ENCODE measurements around the gene MCC. TPM values are rescaled to one million over a fixed set of nuclear protein-coding genes. Genes with fewer than 3 reads are reported as not detected.

MCC gene
- total RNA-seq, 4 donors from 2014 or later, result 17.0 to 24.8 (median 21.0) TPM

- intact Hi-C loops (cut with DNase I), result no loop called here
- no peak for DNase-seq (ENCODE audit: extremely low spot score)
- peaks cover 0 to 19% (median 6%) of the 10 kb centered on the region in 4 donors for H3K36me3 ChIP-seq
- H3K27ac ChIP-seq (replicated peaks in 1 of 4), result no peak overlapping the region
- no peaks in the 10 kb centered on the region for H3K9me3 ChIP-seq
- H3K4me1 ChIP-seq, result peaks cover 13 to 50% (median 41%) of the 10 kb centered on the region in 4 donors
- TF ChIP-seq EP300 (IDR thresholded peaks at IDR 0.05), result no peak
- TF ChIP-seq POLR2A (IDR thresholded peaks at IDR 0.05; ENCODE audit: low read depth), result no peak
- no peak for TF ChIP-seq CTCF (IDR thresholded peaks at IDR 0.05)
- TF ChIP-seq POLR2AphosphoS5 (IDR thresholded peaks at IDR 0.05), result no peak
- 99% methylated on average over 4 of the region's 4 CpGs for WGBS
- H3K27me3 ChIP-seq, result no peaks in the 10 kb centered on the region
- no peak overlapping the region for H3K4me3 ChIP-seq
Measured at GRCh38 chr5:113518884-113519283, 30.6 kb upstream of the MCC start.

- WGBS, result 21% methylated on average over 5 of the region's 9 CpGs
- Histone ChIP-seq H3K27me3 (no peaks in the 10 kb centered on the region), H3K36me3 (peaks cover 0 to 13% (median 6%) of the 10 kb centered on the region in 4 donors), H3K4me1 (peaks cover 10 to 31% (median 31%) of the 10 kb centered on the region in 4 donors), H3K27ac (replicated peaks in 1 of 4) (peak overlapping the region; percentile 92 to 95 (median 94)), H3K9me3 (no peaks in the 10 kb centered on the region), H3K4me3 (peak overlapping the region; percentile 74 to 88 (median 77))
- TF ChIP-seq POLR2AphosphoS5 (IDR thresholded peaks at IDR 0.05) (no peak), CTCF (IDR thresholded peaks at IDR 0.05) (no peak), EP300 (IDR thresholded peaks at IDR 0.05) (no peak)
- no peak for DNase-seq (ENCODE audit: extremely low spot score)
- intact Hi-C loops (cut with DNase I), result loop anchor here (5.0 kb wide), 2 partner anchors 137 to 517 kb away; no protein-coding TSS in a partner anchor
Measured at GRCh38 chr5:113514289-113514635, 26.0 kb upstream of the MCC start.

- Histone ChIP-seq H3K9me3 (no peaks in the 10 kb centered on the region), H3K27me3 (peaks cover 0 to under 1% (median 0%) of the 10 kb centered on the region in 4 donors), H3K4me1 (peaks cover 10 to 31% (median 31%) of the 10 kb centered on the region in 4 donors), H3K27ac (replicated peaks in 1 of 4) (peak within 1 kb of the TSS; percentile 92 to 95 (median 94)), H3K4me3 (peak within 1 kb of the TSS; percentile 74 to 88 (median 77)), H3K36me3 (peaks cover 0 to 13% (median 4%) of the 10 kb centered on the region in 4 donors)
- DNase-seq (ENCODE audit: extremely low spot score), result peak; percentile 96
- intact Hi-C loops (cut with DNase I), result loop anchor here (5.0 kb wide), 2 partner anchors 136 to 516 kb away; no protein-coding TSS in a partner anchor
- under 1% methylated on average over 15 of the region's 72 CpGs for WGBS
- peak in 1 of 3 experiments; percentile 19 for TF ChIP-seq CTCF (IDR thresholded peaks at IDR 0.05)
- TF ChIP-seq EP300 (IDR thresholded peaks at IDR 0.05), result no peak
- peak; percentile 24 for TF ChIP-seq POLR2A (IDR thresholded peaks at IDR 0.05; ENCODE audit: low read depth)
- peak; percentile 85 to 89 for TF ChIP-seq POLR2AphosphoS5 (IDR thresholded peaks at IDR 0.05)
Measured at GRCh38 chr5:113513384-113514288, 25.4 kb upstream of the MCC start, which contains the start of gene YTHDC2. TSS of gene YTHDC2 (plus strand) at chr5:113513694. CDS start at chr5:113513896, 202 bp downstream.

- peaks cover 0 to 5% (median 0%) of the 10 kb centered on the region in 4 donors for H3K27me3 ChIP-seq
- WGBS, result 97% methylated on average over 3 of the region's 3 CpGs
- H3K27ac ChIP-seq (replicated peaks in 1 of 4), result no peak overlapping the region
- TF ChIP-seq EP300 (IDR thresholded peaks at IDR 0.05) (no peak), CTCF (IDR thresholded peaks at IDR 0.05) (no peak), POLR2A (IDR thresholded peaks at IDR 0.05; ENCODE audit: low read depth) (no peak), POLR2AphosphoS5 (IDR thresholded peaks at IDR 0.05) (no peak)
- intact Hi-C loops (cut with DNase I), result loop anchor here (5.0 kb wide), 2 partner anchors 135 to 515 kb away; no protein-coding TSS in a partner anchor
- H3K4me3 ChIP-seq, result no peak overlapping the region
- peaks cover 10 to 31% (median 30%) of the 10 kb centered on the region in 4 donors for H3K4me1 ChIP-seq
- H3K9me3 ChIP-seq, result no peaks in the 10 kb centered on the region
- no peak for DNase-seq (ENCODE audit: extremely low spot score)
- H3K36me3 ChIP-seq, result peaks cover 0 to 3% (median 1%) of the 10 kb centered on the region in 4 donors
Measured at GRCh38 chr5:113512341-113512740, 24.1 kb upstream of the MCC start.
